Effector memory CD4-positive, alpha-beta T cell (primary cell): ENCODE measurements around the gene SH3RF3.

Source experiments
- DNase-seq, 3 donors: peaks; one replicate each; pipeline ENCODE4 v3.0.0-alpha.2; 2020
- H3K27ac ChIP-seq: 2 replicates; pipeline ENCODE4 v1.7.0; 2013; ENCODE audit warnings: mild to moderate bottlenecking, low read length, moderate library complexity; ENCODE audit not compliant: insufficient read depth, poor library complexity, severe bottlenecking
- H3K27me3 ChIP-seq: replicated peaks from 2 replicates; pipeline ENCODE4 v1.7.0; 2013; ENCODE audit warnings: mild to moderate bottlenecking, low read length; ENCODE audit not compliant: insufficient read depth, control insufficient read depth, poor library complexity, severe bottlenecking
- H3K36me3 ChIP-seq: 2 replicates; pipeline ENCODE4 v1.7.0; 2013; ENCODE audit warnings: mild to moderate bottlenecking, low read length, moderate library complexity; ENCODE audit not compliant: control insufficient read depth, insufficient read depth
- H3K4me1 ChIP-seq: 2 replicates; pipeline ENCODE4 v1.7.0; 2013; ENCODE audit warnings: low read length, mild to moderate bottlenecking; ENCODE audit not compliant: control insufficient read depth, insufficient read depth, poor library complexity, severe bottlenecking
- H3K4me3 ChIP-seq: 2 replicates; pipeline ENCODE4 v1.7.0; 2013; ENCODE audit warnings: low read length, low read depth, mild to moderate bottlenecking; ENCODE audit not compliant: insufficient read depth, poor library complexity, severe bottlenecking
- H3K9me3 ChIP-seq: 2 replicates; pipeline ENCODE4 v1.7.0; 2013; ENCODE audit warnings: mild to moderate bottlenecking, low read length, moderate library complexity; ENCODE audit not compliant: control insufficient read depth

SH3RF3 gene

DNA sequence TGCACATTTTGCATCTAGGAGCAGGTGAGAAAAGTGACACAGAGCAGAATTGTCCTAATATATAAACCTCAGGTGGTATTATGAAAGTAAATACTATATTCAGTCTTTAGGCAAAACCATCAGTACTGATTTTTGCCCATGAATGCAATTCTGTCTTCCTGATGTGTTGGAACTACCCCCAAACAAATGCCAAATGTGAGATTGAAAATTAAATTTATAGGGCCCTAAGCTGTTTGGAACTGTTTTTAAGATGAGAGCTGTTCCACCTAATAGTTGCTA, 115.2 kb downstream of the SH3RF3 start:
- Histone ChIP-seq H3K9me3 (no peaks in the 10 kb centered on the region), H3K4me1 (no peaks in the 10 kb centered on the region), H3K27me3 (no peaks in the 10 kb centered on the region), H3K27ac (no peak overlapping the region), H3K4me3 (no peak overlapping the region), H3K36me3 (no peaks in the 10 kb centered on the region)
- DNase-seq, result no peak

DNA sequence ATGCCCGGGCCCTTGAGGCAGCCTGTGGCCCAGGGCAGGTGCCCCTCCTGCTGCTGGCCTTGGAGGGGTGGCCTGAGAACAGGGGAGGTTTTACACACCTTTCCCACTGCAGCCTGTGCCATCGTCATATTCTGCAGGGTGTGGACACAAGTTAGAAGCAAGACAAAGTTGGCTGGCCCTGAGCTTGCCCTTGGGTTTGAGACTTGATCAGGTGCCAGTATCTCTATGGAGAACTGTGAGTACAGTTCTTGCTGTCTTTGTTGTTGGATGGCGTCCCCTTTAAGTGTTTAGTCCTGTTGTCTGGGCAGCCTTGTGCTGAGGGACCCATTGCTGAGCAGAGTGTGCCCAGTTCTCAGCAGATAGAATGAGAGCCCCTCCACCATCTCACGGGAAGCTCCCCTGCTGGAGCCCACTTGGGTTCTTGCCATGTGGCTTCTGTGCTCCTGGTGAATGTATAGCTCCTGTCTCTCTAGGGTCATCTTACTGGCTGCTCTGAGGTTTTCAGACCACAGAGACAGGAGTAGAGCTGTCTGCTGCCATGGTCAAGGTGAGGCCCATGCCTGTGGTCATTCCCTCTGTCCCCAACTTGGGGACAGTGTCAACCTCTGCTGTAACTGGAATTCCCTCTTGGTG, 115.9 kb downstream of the SH3RF3 start:
- H3K4me3 ChIP-seq, result no peak overlapping the region
- no peak for DNase-seq
- no peaks in the 10 kb centered on the region for H3K9me3 ChIP-seq
- H3K4me1 ChIP-seq, result no peaks in the 10 kb centered on the region
- H3K36me3 ChIP-seq, result no peaks in the 10 kb centered on the region
- no peaks in the 10 kb centered on the region for H3K27me3 ChIP-seq
- no peak overlapping the region for H3K27ac ChIP-seq

DNA sequence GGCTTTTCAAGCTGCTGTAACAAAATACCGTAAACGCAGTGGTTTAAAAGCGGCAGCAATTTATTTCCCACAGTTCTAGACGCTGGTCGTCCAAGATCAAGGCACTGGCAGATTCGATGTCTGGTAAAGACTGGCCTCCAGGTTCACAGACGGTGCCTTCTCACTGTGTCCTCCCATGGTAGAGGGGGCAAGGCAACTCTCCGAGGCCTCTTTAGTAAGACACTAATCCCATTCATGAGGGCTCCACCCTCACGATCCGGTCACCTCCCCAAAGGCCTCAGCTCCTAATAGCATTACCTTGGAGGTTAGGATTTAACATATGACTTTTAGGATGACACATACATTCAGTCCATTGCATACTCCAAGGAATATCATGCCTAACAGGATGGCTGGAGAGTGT, 117.2 kb downstream of the SH3RF3 start:
- Histone ChIP-seq H3K9me3 (no peaks in the 10 kb centered on the region), H3K27ac (no peak overlapping the region), H3K27me3 (no peaks in the 10 kb centered on the region), H3K4me3 (no peak overlapping the region), H3K36me3 (no peaks in the 10 kb centered on the region), H3K4me1 (no peaks in the 10 kb centered on the region)
- DNase-seq, result no peak

DNA sequence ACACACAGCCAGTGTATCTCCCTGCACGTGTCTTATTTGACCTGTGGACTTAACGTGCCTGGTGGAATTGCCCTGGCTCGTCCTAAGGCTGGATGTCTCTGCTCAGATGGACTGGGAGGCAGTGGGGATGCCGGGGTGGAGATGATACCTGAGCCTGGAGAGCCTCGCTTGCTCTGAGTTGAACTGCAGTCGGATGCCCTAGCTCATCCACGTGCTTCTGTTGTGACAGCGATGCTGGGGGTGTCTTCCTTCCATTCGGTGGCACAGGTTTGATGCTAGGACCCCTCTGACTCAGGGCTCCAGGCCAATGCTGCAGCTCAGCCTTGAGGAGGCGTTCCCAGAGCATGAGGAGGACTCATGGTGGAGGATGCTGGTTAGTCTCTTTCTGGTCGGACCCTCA, 117.6 kb downstream of the SH3RF3 start:
- Histone ChIP-seq H3K27me3 (no peaks in the 10 kb centered on the region), H3K4me1 (no peaks in the 10 kb centered on the region), H3K36me3 (no peaks in the 10 kb centered on the region), H3K27ac (no peak overlapping the region), H3K9me3 (no peaks in the 10 kb centered on the region), H3K4me3 (no peak overlapping the region)
- DNase-seq, result no peak

DNA sequence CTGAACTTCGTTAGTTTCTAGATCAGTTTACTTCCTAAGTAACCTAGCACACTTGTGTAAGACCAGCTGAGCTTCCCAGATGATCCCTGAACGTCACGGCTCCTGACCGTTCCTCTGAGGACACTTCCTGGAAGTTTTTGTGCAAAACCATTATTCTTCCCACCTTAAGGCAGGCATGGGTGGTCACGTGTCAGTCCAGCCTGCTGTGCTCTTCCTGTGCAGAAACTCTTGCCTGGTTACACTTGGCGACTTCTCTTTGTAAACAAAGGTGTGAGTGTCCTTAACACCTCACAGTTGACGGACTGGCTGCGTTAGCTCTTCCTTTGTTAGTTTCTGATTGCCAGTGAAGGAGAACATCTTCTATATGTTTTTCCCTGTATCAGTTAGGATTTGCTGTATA, 118.3 kb downstream of the SH3RF3 start:
- Histone ChIP-seq H3K27ac (no peak overlapping the region), H3K27me3 (no peaks in the 10 kb centered on the region), H3K4me1 (no peaks in the 10 kb centered on the region), H3K9me3 (no peaks in the 10 kb centered on the region), H3K36me3 (no peaks in the 10 kb centered on the region), H3K4me3 (no peak overlapping the region)
- no peak for DNase-seq

DNA sequence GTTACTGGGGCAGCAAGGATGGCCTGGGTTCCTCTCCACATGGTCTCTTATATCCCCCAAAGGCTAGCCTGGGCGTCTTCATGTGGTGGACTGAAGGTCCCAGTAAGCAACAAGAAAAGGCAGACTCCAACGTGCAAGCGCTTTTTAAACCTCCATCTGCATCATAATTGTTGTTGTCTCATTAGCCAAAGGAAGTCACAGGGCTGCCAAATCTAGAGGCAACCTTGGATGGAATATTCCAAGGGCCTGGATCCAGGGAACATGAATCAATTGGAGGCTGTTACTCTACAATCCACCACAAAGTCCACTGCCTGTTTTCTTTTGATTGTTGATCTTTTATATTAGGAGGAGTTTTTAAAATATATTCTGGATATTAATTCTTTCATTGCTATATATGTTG, 118.8 kb downstream of the SH3RF3 start:
- no peak overlapping the region for H3K27ac ChIP-seq
- no peak for DNase-seq
- no peak overlapping the region for H3K4me3 ChIP-seq
- no peaks in the 10 kb centered on the region for H3K4me1 ChIP-seq
- H3K9me3 ChIP-seq, result no peaks in the 10 kb centered on the region
- no peaks in the 10 kb centered on the region for H3K36me3 ChIP-seq
- H3K27me3 ChIP-seq, result no peaks in the 10 kb centered on the region

DNA sequence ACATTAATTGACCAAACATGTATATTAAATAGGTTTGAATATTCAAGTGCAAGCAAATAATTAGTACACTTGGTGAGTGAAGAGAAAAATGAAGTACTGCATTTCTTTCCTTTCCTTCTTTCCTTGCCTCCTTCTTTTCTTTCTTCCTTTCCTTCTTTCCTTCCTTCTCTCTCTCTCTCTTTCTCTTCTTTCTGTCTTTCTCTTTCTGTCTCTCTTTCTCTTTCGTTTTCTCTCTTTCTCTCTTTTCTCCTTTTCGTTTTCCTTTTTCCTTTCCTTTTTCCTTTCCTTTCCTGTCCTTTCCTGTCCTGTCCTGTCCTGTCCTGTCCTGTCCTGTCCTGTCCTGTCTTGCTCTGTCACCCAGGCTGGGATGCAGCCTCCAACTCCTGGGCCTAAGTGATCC, 119.6 kb downstream of the SH3RF3 start:
- H3K9me3 ChIP-seq, result no peaks in the 10 kb centered on the region
- H3K27me3 ChIP-seq, result no peaks in the 10 kb centered on the region
- no peaks in the 10 kb centered on the region for H3K36me3 ChIP-seq
- H3K27ac ChIP-seq, result no peak overlapping the region
- no peak for DNase-seq
- no peaks in the 10 kb centered on the region for H3K4me1 ChIP-seq
- no peak overlapping the region for H3K4me3 ChIP-seq

DNA sequence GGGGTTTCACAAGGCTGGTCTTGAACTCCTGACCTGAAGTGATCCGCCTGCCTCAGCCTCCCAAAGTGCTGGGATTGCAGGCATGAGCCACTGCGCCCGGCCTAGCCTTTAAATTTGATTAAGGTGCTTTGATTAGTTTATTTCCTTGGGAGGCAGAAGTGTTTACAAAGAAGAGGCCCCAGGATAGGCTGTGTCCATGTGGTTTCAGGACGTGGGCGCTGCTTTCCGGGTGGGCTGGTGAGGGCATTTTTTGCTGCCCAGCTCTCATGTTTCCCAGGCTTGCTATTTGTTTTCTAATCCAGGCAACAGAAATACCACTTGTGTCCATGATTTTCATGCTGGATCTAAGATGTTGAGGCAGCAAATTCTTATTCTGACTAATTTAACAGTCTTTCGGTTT, 124.2 kb downstream of the SH3RF3 start:
- no peaks in the 10 kb centered on the region for H3K4me1 ChIP-seq
- H3K9me3 ChIP-seq, result no peaks in the 10 kb centered on the region
- no peak overlapping the region for H3K27ac ChIP-seq
- DNase-seq, result no peak
- no peaks in the 10 kb centered on the region for H3K27me3 ChIP-seq
- no peak overlapping the region for H3K4me3 ChIP-seq
- no peaks in the 10 kb centered on the region for H3K36me3 ChIP-seq

DNA sequence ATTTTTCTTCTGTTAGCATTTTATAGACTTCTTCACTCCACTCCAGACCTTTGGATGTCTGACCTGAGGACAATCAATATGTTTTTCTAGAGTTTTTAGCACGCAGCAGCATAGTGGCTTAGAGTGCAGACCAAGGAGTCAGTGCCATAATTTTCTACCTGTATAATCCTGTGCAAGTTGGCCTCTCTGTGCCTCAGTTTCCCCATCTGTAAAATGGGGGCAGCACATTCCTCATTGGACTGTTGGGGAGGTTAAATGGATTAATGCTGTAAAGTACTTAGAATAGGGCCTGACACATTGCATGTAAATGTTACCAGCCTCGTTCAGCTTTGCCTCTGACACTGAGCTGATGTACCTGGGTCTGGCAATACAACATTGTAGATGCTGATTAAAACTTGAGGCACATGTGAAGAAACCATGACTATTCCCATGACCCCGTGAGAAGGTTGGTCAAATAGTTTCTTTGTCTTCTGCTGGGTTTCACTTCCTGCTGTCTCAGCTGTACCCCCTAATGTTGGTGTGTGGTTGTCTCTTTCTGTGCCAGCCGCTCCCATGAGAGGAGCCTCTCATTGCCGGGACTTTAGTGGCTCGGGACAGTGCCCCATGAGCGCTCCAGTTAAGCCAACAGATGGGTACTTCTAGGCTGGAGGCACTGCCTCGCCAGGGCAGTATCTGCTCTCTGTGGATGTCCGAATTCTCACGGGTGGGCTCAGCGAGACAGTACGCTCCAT, 125.3 kb downstream of the SH3RF3 start:
- Histone ChIP-seq H3K4me1 (no peaks in the 10 kb centered on the region), H3K27ac (no peak overlapping the region), H3K36me3 (no peaks in the 10 kb centered on the region), H3K27me3 (no peaks in the 10 kb centered on the region), H3K4me3 (no peak overlapping the region), H3K9me3 (no peaks in the 10 kb centered on the region)
- DNase-seq, result no peak

DNA sequence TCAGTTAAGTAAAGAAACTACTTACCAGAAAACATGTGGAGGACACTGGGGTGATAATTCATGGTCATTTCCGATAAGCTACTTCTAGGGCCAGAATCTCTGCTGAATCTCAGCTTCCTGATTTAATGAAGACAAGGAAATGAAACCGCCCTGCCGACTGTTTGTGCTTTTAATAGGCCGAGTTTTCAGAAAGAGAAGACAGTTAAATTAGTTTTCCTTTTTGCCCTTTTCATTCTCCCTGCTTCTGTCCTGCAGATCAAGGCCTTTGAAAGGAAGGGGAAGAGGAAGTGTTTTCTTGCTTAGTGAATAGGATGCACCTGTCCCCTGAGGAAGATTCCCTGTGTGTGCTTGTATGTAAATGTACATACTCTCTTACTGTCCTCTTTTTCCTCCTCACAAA, 126.6 kb downstream of the SH3RF3 start:
- Histone ChIP-seq H3K27ac (no peak overlapping the region), H3K4me3 (no peak overlapping the region)
- DNase-seq, result no peak

More for the DNA sequence above, 126.6 kb downstream of the SH3RF3 start:
- Histone ChIP-seq H3K27me3 (no peaks in the 10 kb centered on the region), H3K36me3 (no peaks in the 10 kb centered on the region), H3K9me3 (no peaks in the 10 kb centered on the region), H3K4me1 (no peaks in the 10 kb centered on the region)
